HCT116 (cell line): ENCODE data around the gene ARRDC3. TPM values are rescaled to one million over a fixed set of nuclear protein-coding genes. Genes with fewer than 3 reads are reported as not detected.

Source experiments
- ATAC-seq: fragments of 200-7000 bp; cut with Tn5 transposase; 2 replicates; pipeline ENCODE4 v1.9.1; 2020; ENCODE audit warnings: mild to moderate bottlenecking, moderate library complexity
- BruUV-seq: library from RNA; stranded (reverse); fragments of 400-500 nt; replicated peaks from 2 replicates; lab custom pipeline; 2021; lab: Mats Ljungman, UMichigan
- CTCF ChIA-PET: fragments of 300-600 bp; sonication (Branson Sonifier 250); formaldehyde crosslinking; loops from one replicate; lab custom pipeline; 2021; ENCODE audit warnings: antibody characterized with exemption; lab: Charles Lee
- POLR2A ChIA-PET: fragments of 300-600, 350-600 bp; sonication (Branson Sonifier 250); formaldehyde crosslinking; loops from one replicate; lab custom pipeline; 2021; ENCODE audit warnings: antibody characterized with exemption; lab: Charles Lee
- RAD21 ChIA-PET, 2 experiments: fragments of 300-600 bp; sonication (Branson Sonifier 250); formaldehyde crosslinking; loops; one replicate each; lab custom pipeline; 2023; ENCODE audit warnings: low total read pairs in 2 of 2; ENCODE audit not compliant: uncharacterized antibody in 2 of 2, unreplicated experiment in 2 of 2, low non-redundant PET in 1 of 2; lab: Charles Lee
- DNase-seq: peaks from one replicate; pipeline ENCODE4 v3.0.0-alpha.2; 2010; ENCODE audit warnings: low read depth, low spot score
- H2AFZ ChIP-seq: fragments of 200-600 bp; shearing (Covaris generic), sonication (generic); 2 replicates; pipeline ENCODE4 v1.6.1; 2017; ENCODE audit warnings: low read depth, mixed run types, mixed read lengths, antibody characterized with exemption, low read length; ENCODE audit not compliant: poor library complexity, severe bottlenecking
- H3K27ac ChIP-seq: 2 replicates; pipeline ENCODE4 v1.5.1; 2012; ENCODE audit warnings: low read depth, low read length
- H3K27me3 ChIP-seq: fragments of 200-600 bp; sonication (generic); 2 replicates; pipeline ENCODE4 v1.6.1; 2016; ENCODE audit warnings: mixed run types, low read length, mixed read lengths; ENCODE audit not compliant: insufficient read depth
- H3K36me3 ChIP-seq, 2 experiments: fragments of 200-500 bp in 1 of 2; fragments of 200-600 bp in 1 of 2; sonication (Bioruptor generic) in 1 of 2; sonication (generic) in 1 of 2; 2 replicates each; pipeline versions ENCODE4 v1.5.1 to v1.6.1; 2014 to 2016; ENCODE audit warnings: low read length in 2 of 2, inconsistent platforms in 1 of 2, mixed read lengths in 1 of 2, mixed run types in 1 of 2; ENCODE audit not compliant: insufficient read depth in 2 of 2, control insufficient read depth in 1 of 2
- H3K4me1 ChIP-seq, 2 experiments: fragments of 200-600 bp in 1 of 2; sonication (generic) in 1 of 2; 2 replicates each; pipeline versions ENCODE4 v1.5.1 to v1.6.1; 2012 to 2017; ENCODE audit warnings: low read length in 2 of 2, inconsistent platforms in 1 of 2, mild to moderate bottlenecking in 1 of 2, mixed read lengths in 1 of 2, mixed run types in 1 of 2, moderate library complexity in 1 of 2; ENCODE audit not compliant: insufficient read depth in 2 of 2, control insufficient read depth in 1 of 2
- H3K4me2 ChIP-seq: fragments of 200-600 bp; sonication (generic); 2 replicates; pipeline ENCODE4 v1.6.1; 2017; ENCODE audit warnings: mixed run types, low read length, mixed read lengths
- H3K4me3 ChIP-seq, 2 experiments: fragments of 200-600 bp in 1 of 2; sonication (generic) in 1 of 2; replicated peaks in 1 of 2; 2 replicates each; pipeline ENCODE4 v1.5.1; 2011 to 2016; ENCODE audit warnings: low read length in 2 of 2, control low read depth in 1 of 2, low read depth in 1 of 2, mild to moderate bottlenecking in 1 of 2, mixed read lengths in 1 of 2, mixed run types in 1 of 2
- H3K79me2 ChIP-seq: fragments of 200-600 bp; sonication (generic); 2 replicates; pipeline ENCODE4 v1.6.1; 2017; ENCODE audit warnings: mild to moderate bottlenecking, mixed run types, low read length, moderate library complexity, mixed read lengths; ENCODE audit not compliant: insufficient read depth
- H3K9ac ChIP-seq: fragments of 200-600 bp; sonication (generic); 2 replicates; pipeline ENCODE4 v1.6.1; 2016; ENCODE audit warnings: low read length, mixed read lengths
- H3K9me2 ChIP-seq: fragments of 200-600 bp; sonication (generic), shearing (Covaris generic); 2 replicates; pipeline ENCODE4 v1.6.1; 2017; ENCODE audit warnings: mixed run types, mild to moderate bottlenecking, moderate library complexity; ENCODE audit not compliant: insufficient read depth
- H3K9me3 ChIP-seq, 2 experiments: fragments of 200-500 bp in 1 of 2; fragments of 200-600 bp in 1 of 2; sonication (Bioruptor generic) in 1 of 2; sonication (generic) in 1 of 2; 2 replicates each; pipeline ENCODE4 v1.6.1; 2014 to 2017; ENCODE audit warnings: low read length in 2 of 2, mixed read lengths in 2 of 2, inconsistent platforms in 1 of 2, low read depth in 1 of 2, mild to moderate bottlenecking in 1 of 2, mixed run types in 1 of 2, moderate library complexity in 1 of 2; ENCODE audit not compliant: control insufficient read depth in 1 of 2, insufficient read depth in 1 of 2
- H4K20me1 ChIP-seq: fragments of 200-600 bp; sonication (generic), shearing (Covaris generic); 2 replicates; pipeline ENCODE4 v1.6.1; 2017; ENCODE audit warnings: mixed run types, mild to moderate bottlenecking, moderate library complexity; ENCODE audit not compliant: insufficient read depth
- CBX3 ChIP-seq: IDR thresholded peaks from 2 replicates; pipeline ENCODE4 v1.6.1; 2012; ENCODE audit warnings: low read depth
- JUND ChIP-seq: IDR thresholded peaks from 2 replicates; pipeline ENCODE4 v1.6.1; 2012
- SP1 ChIP-seq: IDR thresholded peaks from 2 replicates; pipeline ENCODE4 v1.6.1; 2012; ENCODE audit warnings: low read depth
- intact Hi-C: fragments of 100-400 bp; cut with micrococcal nuclease; formaldehyde crosslinking; loops from 2 replicates; pipeline ENCODE4 v1.10.0; 2022
- total RNA-seq: library from RNA; stranded (reverse); gene quantifications from one replicate; pipeline ENCODE4 v1.2.1, GENCODE V29; 2021; ENCODE audit not compliant: unreplicated experiment
- TF ChIP-seq, protein P1 (sequence below): IDR thresholded peaks from 2 replicates; pipeline ENCODE4 v1.6.1; 2012
- TF ChIP-seq, protein P2 (sequence below): IDR thresholded peaks from 2 replicates; pipeline ENCODE4 v1.6.1; 2012
- TF ChIP-seq, protein P3 (sequence below): IDR thresholded peaks from 2 replicates; pipeline ENCODE4 v1.6.1; 2012; ENCODE audit warnings: low read depth

The ARRDC3 gene
- total RNA-seq, 1 experiment from 2014 or later = 41.5 TPM

DNA sequence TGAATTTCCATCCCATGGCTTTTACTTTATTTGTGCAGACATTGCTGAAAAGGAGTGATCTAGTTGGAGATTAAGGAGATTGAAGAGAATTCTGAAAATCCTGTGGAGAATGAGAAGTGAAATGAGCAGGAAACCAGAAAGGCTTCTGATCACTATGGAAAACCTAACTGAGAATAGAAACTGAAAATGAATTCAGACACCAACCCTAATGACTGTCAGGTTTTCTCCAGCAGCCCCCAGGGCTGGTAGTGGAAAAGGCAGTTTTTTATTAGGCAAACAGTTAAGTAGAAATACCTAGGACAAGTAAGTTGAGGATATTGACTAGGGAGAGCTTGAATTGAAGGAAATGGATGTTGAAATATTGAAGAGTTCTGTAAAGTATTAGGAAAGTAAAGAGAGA, 14.7 kb upstream of the ARRDC3 start:
- TF ChIP-seq SP1 = no peak
- no peak for TF ChIP-seq CBX3
- no peak for TF ChIP-seq JUND
- TF ChIP-seq, protein P1, sequence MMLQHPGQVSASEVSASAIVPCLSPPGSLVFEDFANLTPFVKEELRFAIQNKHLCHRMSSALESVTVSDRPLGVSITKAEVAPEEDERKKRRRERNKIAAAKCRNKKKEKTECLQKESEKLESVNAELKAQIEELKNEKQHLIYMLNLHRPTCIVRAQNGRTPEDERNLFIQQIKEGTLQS = no peak
- TF ChIP-seq, protein P2, sequence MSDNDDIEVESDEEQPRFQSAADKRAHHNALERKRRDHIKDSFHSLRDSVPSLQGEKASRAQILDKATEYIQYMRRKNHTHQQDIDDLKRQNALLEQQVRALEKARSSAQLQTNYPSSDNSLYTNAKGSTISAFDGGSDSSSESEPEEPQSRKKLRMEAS = no peak
- TF ChIP-seq, protein P3, sequence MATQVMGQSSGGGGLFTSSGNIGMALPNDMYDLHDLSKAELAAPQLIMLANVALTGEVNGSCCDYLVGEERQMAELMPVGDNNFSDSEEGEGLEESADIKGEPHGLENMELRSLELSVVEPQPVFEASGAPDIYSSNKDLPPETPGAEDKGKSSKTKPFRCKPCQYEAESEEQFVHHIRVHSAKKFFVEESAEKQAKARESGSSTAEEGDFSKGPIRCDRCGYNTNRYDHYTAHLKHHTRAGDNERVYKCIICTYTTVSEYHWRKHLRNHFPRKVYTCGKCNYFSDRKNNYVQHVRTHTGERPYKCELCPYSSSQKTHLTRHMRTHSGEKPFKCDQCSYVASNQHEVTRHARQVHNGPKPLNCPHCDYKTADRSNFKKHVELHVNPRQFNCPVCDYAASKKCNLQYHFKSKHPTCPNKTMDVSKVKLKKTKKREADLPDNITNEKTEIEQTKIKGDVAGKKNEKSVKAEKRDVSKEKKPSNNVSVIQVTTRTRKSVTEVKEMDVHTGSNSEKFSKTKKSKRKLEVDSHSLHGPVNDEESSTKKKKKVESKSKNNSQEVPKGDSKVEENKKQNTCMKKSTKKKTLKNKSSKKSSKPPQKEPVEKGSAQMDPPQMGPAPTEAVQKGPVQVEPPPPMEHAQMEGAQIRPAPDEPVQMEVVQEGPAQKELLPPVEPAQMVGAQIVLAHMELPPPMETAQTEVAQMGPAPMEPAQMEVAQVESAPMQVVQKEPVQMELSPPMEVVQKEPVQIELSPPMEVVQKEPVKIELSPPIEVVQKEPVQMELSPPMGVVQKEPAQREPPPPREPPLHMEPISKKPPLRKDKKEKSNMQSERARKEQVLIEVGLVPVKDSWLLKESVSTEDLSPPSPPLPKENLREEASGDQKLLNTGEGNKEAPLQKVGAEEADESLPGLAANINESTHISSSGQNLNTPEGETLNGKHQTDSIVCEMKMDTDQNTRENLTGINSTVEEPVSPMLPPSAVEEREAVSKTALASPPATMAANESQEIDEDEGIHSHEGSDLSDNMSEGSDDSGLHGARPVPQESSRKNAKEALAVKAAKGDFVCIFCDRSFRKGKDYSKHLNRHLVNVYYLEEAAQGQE = no peak
- Histone ChIP-seq H2AFZ (no peak overlapping the region), H3K9me2 (no peaks in the 10 kb centered on the region), H4K20me1 (no peaks in the 10 kb centered on the region), H3K9me3 (no peaks in the 10 kb centered on the region), H3K27me3 (no peaks in the 10 kb centered on the region), H3K79me2 (no peaks in the 10 kb centered on the region), H3K4me3 (no peak overlapping the region), H3K27ac (no peak overlapping the region), H3K4me1 (no peaks in the 10 kb centered on the region), H3K9ac (no peak overlapping the region), H3K4me2 (no peak overlapping the region), H3K36me3 (no peaks in the 10 kb centered on the region)
- ChIA-PET CTCF (interaction anchor here (0.6 to 0.8 kb wide), 2 partner anchors 13 to 36 kb away, joined by 3 to 4 read pairs; no protein-coding TSS in a partner anchor), POLR2A (no interaction called here), RAD21 (no interaction called here)
- ATAC-seq = no peak
- intact Hi-C loops = no loop called here
- DNase-seq = no peak
- BruUV-seq = no TSS peak
